HG03196 (cell line): ENCODE measurements around the gene COMP.

Experiments
- ATAC-seq: cut with Tn5 transposase; IDR thresholded peaks from one replicate; pipeline ENCODE4 v1.9.1; 2021; ENCODE audit not compliant: unreplicated experiment

COMP gene

DNA sequence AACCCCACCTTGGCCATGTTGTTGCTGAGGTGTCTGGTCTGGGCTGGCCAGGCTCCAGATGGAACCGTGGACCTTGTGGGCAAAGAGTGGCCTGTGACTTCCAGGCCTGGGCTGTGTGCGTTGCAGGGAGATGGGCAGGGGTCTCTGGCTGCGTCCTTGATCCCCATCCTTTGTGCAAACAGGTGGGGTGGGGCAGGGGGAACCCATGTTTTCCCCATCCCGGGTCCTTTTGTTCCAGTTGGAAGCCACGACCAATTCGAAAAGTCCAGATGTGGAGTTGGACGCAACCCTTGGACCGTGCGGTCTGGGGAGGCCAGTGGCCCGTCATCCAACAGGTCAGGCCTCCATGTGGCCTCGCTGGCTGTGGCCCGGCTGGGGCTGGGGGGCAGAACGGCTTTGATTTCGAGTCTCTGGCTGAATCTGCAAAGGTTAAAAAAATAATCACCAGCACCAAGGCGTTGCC is 13.1 kb upstream of the COMP start:
- ATAC-seq = no peak

DNA sequence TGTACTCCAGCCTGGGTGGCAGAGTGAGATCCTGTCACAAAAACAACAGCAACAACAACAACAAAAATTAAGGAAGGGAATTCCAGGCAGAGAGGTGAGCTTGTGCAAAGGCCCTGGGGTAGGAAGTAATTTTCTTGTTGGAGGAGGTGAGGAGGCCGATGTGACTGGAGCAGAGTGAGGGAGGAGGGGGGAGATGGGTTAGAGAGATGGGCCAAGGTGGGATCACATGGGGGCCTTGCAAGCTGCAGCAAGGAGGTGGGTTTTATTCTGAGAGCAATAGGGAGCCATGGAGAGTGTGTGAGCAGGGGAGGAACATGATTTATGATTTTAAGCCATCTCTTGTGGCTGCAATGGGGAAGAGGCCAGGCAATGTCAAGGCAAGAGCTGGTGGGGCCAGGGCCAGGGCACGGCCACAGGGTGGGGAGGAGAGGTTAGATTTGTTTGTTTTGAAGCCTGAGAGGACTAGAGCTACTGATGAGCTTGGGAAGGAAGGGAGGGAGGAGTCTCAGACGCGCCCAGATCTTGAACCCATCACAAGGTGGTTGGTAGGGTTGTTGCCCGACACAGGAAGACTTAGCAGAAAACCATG is 12.5 kb upstream of the COMP start:
- ATAC-seq = no peak

DNA sequence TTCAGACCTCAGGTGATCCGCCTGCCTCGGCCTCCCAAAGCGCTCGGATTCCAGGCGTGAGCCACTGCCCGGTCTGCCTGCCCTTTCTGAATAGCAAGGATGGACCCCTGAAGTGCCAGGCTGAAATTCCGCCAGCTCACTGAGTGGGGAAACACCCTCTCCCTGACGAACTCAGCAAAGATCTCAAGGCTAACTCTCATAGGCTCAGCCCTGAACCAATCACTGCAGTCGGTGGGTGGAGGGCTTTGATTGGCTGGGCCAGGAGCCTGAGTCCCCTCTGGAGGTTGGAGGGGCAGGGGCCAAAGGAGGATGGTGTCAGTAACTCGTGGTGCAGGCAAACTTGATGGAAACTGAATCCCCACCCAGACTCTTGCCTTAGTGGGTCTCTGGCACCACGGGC is 11.2 kb upstream of the COMP start:
- no peak for ATAC-seq

DNA sequence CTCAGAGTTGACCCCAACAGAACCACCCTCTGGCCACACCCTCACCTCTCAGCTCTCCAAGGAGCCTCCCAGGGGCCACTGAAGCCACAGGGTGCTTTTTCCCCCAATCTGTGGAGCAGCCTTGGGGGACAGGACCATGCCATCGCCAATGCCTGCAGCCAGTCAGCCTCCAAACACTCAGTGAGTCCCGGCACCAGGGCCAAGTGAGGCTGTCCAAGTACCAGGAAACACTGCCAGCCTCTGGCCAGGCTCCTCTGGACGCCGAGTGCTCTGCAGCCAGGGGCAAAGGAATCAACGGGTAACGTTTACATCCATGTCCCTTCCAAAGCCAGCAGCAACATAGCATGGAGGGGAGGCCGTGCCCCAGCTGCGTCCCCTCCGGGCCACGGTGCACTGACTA is 9.5 kb upstream of the COMP start:
- no peak for ATAC-seq

DNA sequence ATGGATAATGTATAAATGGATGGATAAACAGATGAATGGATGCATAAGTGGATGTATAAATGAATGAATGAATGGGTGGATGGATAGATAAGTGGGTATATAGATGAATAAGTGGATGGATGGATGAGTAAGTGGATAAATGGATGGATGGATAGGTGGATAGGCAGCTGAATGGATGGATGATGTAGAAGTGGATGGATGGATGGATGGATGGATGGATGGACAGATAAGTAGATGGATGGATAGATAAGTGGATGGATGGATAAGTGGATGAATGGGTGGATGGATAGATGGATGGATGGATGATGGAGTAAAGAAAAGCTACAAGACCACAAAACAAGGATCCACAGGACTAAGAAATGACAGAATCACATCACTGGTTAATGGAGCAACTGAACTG is 9.0 kb upstream of the COMP start:
- no peak for ATAC-seq

DNA sequence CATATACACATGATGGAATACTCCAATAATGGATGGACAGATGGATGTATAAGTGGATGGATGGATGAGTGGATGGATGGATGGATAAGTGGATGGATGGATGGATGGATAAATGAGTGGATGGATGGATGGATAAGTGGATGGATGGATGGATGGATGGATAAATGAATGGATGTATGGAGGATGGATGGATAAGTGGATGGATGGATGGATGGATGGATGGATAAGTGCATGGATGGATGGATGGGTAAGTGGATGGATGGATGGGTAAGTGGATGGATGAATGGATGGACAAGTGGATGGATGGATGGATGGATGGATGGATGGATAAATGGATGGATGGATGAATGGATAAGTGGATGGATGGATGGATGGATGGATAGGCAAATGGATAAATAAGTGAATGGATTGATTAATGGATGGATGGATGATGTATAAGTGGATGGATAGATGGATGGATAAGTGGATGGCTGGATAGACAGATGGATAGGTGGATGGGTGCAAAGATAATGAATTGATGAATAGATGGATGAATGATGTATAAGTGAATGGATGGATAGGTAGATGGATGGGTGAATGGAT is 8.4 kb upstream of the COMP start:
- no peak for ATAC-seq

DNA sequence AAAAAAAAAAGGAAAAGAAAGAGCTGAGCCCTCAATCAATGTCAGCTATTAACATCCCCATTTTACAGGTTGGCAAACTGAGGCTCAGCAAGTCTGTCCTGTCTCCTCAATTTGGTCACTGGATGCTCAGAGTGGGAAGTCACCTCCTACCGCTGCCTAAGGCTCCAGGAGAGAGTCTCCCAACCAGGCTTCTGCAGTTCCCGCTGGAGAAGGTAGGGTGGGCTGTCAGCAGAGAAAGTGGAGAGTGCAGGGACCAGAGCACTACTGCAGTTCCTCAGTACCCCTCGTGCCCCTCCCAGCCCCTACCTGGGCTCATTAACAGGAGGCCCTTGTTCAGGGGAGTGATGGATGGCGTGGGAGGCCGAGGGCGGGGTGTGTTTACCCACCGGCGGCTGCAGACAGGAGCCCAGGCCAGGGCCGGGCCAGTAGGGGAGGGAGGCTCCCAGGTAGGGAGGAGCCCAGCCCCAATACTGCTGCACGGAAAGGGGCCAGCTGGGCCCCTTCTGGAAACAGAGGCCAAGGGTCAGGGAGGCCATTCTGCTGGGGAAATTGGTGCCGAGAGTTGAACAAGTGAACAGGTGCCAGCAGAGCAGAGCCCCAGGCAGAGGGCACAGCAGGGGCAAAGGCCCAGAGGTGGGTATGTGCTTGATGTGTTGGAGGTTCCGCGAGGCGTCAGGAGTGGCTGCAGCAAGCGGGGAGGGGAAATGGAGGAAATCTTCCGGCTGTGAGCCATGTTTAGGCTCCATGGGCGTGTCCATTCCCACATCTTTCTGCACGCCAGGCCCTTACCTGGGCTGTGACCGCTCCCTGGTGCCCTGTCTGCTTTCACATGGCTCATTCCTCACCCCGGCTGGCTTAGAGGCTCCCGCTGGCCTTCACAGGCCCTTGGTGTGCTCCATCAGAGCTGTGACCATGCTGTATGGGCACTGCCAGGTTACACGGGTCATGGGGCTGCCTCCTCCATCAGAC is 7.6 kb upstream of the COMP start:
- ATAC-seq = no peak

DNA sequence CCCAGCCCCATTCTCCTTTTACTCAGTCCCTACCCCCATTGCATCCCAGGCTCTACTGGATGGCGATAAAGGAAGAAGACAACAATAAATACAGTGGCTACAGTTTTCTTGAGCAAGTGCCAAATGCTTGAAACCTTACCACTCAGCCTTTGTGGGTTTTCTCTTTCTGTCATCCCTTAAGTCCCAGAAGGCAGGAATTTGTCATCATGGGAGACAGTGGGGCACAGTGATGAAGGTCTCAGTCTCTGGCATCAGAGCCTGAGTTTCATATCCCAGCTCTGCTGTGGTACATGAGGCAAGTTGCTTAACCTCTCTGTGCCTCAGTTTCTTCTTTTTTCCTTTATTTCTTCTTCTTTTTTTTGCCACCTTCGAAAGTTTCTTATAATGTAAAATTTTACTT is 5.1 kb upstream of the COMP start:
- no peak for ATAC-seq

DNA sequence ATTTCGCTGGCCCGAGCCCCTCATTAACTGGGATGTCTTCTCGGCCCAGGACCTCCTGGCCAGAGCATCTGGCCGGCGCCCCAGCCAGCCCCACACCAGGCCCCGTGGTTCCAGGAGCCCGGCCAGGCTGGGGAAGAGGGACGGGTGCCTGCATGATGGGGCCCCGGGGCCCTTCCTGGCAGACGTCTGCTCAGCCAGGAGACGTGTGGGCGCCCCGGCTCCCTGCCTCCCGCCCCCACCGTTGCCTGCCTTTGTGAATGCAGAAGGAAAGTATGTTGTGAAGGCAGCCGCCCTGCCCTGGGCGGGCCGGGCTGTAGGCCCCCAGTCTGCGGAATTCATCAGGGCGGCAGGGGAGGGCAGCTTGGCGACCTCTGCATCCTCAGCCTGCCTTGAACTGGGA is 4.4 kb upstream of the COMP start:
- no peak for ATAC-seq

DNA sequence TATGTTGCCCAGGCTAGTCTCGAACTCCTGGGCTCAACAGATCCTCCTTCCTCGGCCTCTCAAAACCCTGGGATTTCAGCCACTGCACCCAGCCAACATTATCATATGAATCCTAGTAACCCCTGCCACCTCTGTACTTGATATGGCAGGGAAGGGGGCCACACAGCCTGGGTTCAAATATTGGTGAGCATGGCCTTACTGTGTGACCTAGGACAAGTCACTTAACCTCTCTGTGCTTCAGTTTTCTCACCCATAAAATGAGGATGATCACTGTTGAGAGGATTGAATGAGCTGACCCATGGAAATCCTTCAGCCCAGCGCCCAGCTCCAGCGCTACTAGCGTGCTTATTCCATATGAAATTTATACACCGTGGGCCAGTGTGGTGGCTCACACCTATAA is 3.6 kb upstream of the COMP start:
- no peak for ATAC-seq

DNA sequence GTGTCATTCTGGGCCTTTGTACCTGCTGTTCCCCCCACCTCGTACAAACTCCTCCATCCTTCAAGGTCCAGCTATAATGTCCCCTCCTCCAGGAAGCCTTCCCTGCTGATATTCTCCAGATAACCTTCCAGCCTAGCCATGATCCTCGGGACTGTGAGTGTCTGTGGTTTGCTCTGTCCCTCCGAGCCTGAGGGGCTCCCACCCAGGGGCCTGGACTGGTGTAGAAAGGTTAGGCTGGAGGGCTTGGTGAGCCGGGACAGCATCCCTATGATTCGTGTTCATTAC is 2.9 kb upstream of the COMP start:
- ATAC-seq = no peak

DNA sequence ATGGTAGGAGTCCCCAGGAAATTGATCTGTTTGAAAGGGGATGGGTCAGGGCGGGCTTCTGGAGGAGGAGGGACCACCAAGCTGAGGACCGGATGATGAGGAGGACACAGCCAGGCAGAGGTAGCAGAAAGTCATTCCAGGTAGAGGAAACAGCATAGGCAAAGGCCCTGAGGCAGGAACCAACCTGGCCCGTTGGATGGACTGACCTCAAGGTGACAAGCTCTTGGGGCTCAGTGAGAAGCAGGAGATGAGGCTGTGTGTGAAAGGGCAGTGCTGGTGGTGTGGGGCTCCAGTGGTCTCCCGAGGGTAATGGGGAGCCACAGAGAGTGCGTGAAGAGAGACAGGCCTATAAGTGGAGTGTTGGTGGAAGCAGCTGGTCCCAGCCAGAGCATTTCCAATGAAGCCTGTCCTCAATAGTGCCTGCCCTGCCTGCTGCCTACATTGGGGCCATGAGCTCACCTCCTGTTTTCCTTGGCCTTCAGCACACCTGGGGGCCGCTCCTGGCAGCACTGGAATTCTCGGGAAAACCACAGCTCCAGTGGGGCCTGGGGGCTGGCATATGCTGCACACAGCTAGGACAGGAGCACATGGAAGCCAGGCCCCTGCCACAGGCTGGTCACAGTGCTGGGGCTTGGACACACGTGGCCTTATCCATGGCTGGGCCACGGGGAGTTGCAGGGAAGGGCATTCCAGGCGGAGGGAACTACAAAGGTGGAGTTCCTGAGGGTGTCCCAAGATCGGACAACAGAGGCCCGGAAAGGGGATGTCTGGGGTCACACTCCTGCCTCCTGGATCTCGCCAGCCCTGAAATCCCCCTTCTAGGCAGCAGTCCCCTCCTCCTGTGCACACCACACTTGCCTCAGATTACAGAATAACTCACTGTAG is 2.3 kb upstream of the COMP start:
- no peak for ATAC-seq

DNA sequence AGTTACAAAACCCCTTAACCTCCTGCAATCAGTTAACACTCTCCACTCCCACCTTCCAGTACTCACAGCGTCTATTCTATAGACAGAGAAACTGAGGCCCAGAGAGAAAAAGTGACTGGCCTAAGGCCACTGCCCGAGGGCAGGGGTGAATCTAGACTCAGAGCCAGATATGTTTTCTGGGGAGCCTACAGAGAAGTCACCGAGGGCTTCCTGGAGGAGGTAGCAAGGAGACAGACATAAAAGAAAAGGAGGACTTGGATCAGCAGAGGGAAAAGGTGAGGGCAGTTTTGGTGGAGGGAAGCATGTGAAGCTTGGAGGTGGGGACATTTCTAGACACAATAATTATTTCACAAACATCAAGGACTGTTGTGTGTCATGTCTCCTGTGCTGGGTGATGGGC is 1.6 kb upstream of the COMP start:
- no peak for ATAC-seq

DNA sequence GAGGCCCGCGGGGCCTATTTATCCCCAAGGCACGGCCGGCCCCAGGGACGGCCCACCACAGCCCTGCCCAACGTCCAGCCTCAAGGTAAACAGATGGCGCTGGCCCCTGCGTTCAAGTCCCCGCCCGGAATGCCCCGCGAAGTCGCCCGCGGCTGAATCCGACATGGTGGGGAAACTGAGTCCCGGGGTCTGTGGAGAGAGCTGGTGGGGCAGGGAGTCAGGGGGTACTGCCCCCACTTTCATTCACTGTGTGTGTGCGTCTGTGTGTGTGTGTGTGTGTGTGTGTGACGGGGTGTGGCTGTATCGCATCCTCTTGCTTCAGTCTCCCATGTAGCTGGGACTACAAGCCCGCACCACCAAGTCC is 192 bp upstream of the COMP start:
- no peak for ATAC-seq

DNA sequence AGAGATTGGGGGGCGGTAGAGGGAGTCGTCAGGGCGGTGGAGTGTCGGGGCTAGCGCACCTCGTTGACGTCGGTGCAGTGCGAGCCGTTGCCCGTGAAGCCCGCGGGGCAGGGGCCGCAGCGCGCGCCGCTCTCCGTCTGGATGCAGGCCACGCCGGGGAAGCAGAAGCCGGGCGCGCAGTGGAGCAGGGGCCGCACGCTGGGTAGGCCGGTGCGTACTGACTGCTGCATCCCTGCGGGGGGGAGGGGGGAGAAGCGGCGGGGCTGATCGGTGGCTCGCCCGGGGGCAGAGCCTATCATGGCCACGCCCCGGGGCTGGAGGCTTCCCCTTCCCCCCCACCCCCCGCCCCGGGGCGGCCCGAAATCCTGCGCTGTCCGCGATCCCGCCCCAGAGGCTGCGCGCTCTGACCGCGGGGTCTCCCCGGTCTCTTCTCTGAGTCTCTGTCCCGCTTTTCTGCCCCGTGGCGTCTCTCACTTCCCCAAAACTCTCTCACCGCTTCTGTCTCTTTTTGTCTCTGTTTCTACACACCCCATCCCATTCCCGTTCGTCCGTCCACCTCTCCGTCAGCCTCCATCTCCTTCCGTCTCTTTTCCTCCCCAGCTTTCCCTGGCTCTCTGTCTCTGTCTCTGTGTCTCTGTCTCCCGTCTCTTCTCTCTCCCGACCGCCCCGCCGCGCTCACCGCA is 1.1 kb downstream of the COMP start:
- no peak for ATAC-seq

DNA sequence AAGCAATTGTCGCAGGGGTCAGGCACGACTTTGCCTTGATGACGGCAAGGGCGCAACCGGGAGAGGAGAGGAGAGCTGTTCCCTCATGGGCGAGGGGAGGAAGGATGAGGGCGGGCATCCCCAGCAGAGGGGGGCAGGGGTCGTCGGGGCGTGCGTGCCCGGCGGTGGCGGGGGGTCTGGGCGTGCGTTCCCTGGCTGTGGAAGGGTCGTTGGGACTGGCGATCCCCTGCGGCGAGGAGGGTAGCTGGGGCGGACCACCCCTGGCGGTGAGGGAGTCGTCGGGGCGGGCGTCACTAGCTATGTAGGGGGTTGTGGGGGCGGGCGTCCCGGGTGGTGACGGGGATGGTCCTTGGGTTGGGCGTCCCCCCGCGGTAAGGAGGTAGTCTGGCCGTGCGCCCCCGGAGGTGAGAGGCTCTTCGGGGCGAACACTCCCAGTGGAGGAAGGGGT is 1.7 kb downstream of the COMP start:
- ATAC-seq = no peak

DNA sequence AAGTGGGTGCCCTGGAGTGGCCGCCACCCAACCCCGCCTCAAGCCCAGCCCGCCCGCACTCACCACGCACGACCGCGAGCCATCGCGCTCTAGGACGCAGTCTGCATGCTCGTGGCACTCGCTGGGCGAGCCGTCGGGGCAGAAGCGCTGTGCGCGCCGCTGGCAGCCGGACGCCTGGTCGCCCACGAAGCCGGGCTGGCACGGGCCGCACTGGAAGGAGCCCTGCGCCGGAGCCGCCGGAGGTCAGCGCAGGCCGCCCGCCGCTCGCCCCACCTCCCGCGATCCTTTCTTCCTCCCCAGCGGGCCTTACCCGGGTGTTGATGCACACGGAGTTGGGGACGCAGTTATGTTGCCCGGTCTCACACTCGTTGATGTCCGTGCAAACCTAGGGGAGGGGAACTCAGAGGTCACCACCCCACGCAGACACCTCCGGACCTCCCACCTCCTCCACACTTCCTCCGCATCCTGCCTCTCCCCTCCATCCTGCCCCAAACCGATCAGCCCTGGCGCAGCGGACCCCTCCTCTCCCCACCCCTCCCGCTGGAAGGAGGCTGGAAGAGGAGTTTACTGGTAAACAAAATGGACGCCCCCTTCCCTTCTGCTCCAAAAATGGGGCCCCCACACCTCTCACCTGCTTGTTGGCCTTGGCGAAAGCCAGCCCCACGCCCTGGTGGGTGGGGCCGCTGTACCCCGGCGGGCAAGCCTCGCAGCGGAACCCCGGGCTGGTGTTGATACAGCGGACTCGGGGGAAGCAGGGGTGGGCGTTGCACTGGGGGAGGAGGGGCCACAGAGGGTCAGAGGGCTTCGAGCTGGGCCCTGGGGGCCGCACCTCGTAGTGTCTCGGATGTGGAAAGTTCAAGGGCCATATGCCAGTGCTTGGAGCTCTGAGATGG is 2.3 kb downstream of the COMP start:
- ATAC-seq = no peak

DNA sequence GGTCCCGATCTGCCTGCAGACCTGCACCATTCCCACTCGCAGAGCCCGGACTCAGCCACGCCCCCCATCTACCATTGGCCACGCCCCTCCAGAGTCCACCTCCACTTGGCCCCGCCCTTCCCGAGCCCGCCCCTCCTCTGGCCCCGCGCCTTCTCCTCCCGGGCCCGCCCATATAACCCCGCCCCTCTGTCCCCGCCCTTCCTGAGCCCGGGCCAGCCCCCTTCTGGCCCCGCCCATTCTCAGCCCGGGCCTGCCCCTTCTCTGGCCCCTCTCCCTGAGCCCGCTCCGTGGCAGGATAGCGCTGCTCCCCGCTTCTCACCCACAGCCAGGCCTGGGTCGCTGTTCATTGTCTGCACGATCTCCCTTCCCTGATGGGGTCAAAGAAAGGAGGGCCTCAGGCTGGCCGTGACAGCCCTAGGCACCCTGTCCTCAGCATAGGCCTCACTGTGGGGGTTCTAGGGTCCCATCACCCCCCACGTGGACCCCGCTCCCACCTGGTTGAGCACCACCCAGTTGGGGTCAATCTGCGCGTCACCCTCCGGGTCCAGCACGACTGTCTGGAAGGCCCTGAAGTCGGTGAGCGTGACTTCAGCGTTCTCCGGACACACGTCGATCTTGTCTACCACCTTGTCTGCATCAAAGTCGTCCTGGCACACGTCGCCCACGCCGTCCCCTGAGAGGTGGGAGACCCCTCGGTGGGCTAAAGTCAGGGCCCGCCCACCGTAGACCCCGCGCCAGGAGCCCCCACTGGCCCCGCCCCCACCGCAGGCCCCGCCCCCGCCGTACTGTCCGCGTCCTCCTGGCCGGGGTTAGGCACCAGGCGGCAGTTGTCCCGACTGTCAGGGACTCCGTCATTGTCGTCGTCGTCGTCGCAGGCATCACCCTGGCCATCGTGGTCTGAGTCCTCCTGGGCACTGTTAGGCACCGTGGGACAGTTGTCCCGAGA is 5.7 kb downstream of the COMP start:
- no peak for ATAC-seq

DNA sequence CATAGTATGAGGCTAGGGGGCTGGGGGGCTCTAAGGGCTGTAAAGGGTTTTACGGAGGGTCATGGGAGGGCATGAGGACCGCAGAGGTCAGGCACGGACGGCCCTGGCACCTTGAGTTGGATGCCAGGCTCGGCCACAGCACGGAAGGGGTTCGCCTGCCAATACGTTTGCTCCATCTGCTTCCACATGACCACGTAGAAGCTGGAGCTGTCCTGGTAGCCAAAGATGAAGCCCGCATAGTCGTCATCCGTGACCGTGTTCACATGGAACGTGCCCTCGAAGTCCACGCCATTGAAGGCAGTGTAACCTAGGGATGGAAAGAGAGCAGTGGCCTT is 6.4 kb downstream of the COMP start:
- ATAC-seq = no peak
